Right lobe of liver (tissue), 6 donors: ENCODE data around the gene RAD50. TPM values are rescaled to one million over a fixed set of nuclear protein-coding genes. Genes with fewer than 3 reads are reported as not detected.

Experiments
- ATAC-seq, 4 donors: fragments of 200-7000 bp; cut with Tn5 transposase; one replicate each; pipeline ENCODE4 v1.9.1; 2020; ENCODE audit warnings: mild to moderate bottlenecking in 4 of 4, moderate library complexity in 4 of 4
- DNase-seq, 3 donors: peaks; one replicate each; pipeline ENCODE4 v3.0.0-alpha.2; 2020
- H3K27ac ChIP-seq, 3 donors: fragments of 200-600 bp; one replicate each; pipeline ENCODE4 v1.8.0; 2022
- H3K27me3 ChIP-seq, 2 donors: fragments of 200-600 bp; one replicate each; pipeline ENCODE4 v1.8.0; 2022
- H3K36me3 ChIP-seq, 4 donors: fragments of 200-600 bp; sonication (generic) in 1 of 4; one replicate each; pipeline versions ENCODE4 v1.5.1 to v1.8.0; 2017 to 2022; ENCODE audit warnings: control low read depth in 1 of 4
- H3K4me1 ChIP-seq, 4 donors: fragments of 200-600 bp; sonication (generic) in 1 of 4; one replicate each; pipeline versions ENCODE4 v1.5.1 to v1.8.0; 2017 to 2022; ENCODE audit warnings: control low read depth in 1 of 4
- H3K4me3 ChIP-seq, 3 donors: fragments of 200-600 bp; one replicate each; pipeline ENCODE4 v1.8.0; 2022
- H3K9me3 ChIP-seq, 4 donors: fragments of 200-600 bp; sonication (generic) in 1 of 4; one replicate each; pipeline versions ENCODE4 v1.5.1 to v1.8.0; 2017 to 2022; ENCODE audit warnings: control low read depth in 1 of 4
- POLR2A ChIP-seq: fragments of 450-650 bp; IDR thresholded peaks from one replicate; pipeline ENCODE4 v1.6.1; 2017; ENCODE audit warnings: antibody characterized with exemption, mild to moderate bottlenecking
- WGBS: methylation state at CpG from one replicate; pipeline ENCODE4 v1.1.6; 2018; ENCODE audit warnings: low coverage, low lambda C conversion rate; ENCODE audit not compliant: insufficient coverage; ENCODE audit errors: missing lambda C conversion rate; 5-methylcytosine and 5-hydroxymethylcytosine counted together
- intact Hi-C, 2 donors: fragments of 100-400 bp; cut with DNase I; formaldehyde crosslinking; loops; one replicate each; pipeline versions ENCODE4 v1.11.2 to v1.14.1; 2022
- total RNA-seq, 6 experiments: library from RNA; depleted of rRNA in 2 of 6; stranded (reverse); fragments of >200 nt in 2 of 6; fragmentation: NEBNext Ultra II Directional in 3 of 6; extraction: Animal tissue kit (Norgen Biotek cat#: 25700) in 3 of 6; gene quantifications; one replicate each; pipeline versions ENCODE4 v1.1.0 to v1.2.4, GENCODE V29; 2016 to 2023
- TF ChIP-seq, protein P1 (sequence below), 4 donors: fragments of 200-600 bp in 3 of 4; fragments of 450-650 bp in 1 of 4; IDR thresholded peaks; one replicate each; pipeline versions ENCODE4 v1.5.1 to v1.8.0; 2016 to 2022; ENCODE audit warnings: antibody characterized with exemption in 4 of 4, mild to moderate bottlenecking in 2 of 4
- donor health status: DM: no; HTN: yes; CAD: no.
- donor health status: DM: no; HTN: no; CAD: no.
- donor health status: DM: no; HTN: no; CAD: no.
- donor health status: DM: no; HTN: yes; CAD: no.
- donor health status: DM: no; HTN: yes; CAD: no.

Gene RAD50
- total RNA-seq, 6 experiments from 2014 or later = 14.1 to 27.7 (median 17.9) TPM

DNA sequence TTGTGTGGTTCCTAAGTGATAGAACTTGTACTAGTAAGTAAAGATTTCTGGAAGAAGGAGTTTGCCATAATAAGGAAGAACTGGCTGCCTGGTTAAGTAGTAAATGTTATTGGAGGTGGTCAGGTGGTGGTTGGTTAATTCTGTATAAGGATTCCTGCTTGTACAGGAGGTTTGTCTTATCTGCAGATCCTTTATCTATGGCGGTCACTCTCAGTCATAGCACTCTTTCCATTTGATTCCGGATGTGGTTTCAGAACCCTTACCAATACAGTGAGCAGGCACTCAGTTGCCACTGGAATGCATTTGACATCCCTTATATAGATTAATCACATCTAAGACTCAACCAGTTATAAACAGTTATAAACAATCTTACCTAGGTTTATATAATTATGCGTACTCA is 50.3 kb downstream of the RAD50 start:
- Histone ChIP-seq H3K4me1 (no peaks in the 10 kb centered on the region), H3K27me3 (no peaks in the 10 kb centered on the region), H3K9me3 (no peaks in the 10 kb centered on the region), H3K27ac (no peak overlapping the region), H3K36me3 (peaks cover 5 to 60% (median 22%) of the 10 kb centered on the region in 4 donors), H3K4me3 (no peak overlapping the region)
- no peak for DNase-seq
- no peak for ATAC-seq
- intact Hi-C loops = no loop called here
- 100% methylated on average over 3 of the region's 3 CpGs for WGBS
- TF ChIP-seq, protein P1, sequence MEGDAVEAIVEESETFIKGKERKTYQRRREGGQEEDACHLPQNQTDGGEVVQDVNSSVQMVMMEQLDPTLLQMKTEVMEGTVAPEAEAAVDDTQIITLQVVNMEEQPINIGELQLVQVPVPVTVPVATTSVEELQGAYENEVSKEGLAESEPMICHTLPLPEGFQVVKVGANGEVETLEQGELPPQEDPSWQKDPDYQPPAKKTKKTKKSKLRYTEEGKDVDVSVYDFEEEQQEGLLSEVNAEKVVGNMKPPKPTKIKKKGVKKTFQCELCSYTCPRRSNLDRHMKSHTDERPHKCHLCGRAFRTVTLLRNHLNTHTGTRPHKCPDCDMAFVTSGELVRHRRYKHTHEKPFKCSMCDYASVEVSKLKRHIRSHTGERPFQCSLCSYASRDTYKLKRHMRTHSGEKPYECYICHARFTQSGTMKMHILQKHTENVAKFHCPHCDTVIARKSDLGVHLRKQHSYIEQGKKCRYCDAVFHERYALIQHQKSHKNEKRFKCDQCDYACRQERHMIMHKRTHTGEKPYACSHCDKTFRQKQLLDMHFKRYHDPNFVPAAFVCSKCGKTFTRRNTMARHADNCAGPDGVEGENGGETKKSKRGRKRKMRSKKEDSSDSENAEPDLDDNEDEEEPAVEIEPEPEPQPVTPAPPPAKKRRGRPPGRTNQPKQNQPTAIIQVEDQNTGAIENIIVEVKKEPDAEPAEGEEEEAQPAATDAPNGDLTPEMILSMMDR (IDR thresholded peaks at IDR 0.05) = no peak
- no peak for TF ChIP-seq POLR2A

DNA sequence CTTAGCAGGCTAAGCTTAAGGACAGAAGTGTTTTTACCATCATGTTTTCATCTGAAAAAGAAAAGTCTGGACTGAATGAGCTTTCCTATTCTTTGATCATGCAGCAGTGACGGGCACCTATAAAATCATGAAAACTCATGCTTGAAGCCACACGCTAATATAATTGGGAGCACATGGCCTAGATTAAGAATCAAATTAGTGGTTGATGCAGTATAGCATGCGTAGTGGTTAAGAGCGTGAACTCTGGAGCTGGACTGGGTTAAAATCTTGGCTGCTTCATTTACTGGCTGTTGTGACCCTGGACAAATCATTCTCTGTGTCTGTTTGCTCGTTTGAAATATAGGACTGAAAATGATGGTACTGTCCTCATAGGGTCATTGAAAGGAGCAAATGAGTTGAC is 51.3 kb downstream of the RAD50 start:
- TF ChIP-seq POLR2A = no peak
- TF ChIP-seq, protein P1 (IDR thresholded peaks at IDR 0.05) = no peak
- peaks cover 5 to 54% (median 22%) of the 10 kb centered on the region in 4 donors for H3K36me3 ChIP-seq
- ATAC-seq = no peak

DNA sequence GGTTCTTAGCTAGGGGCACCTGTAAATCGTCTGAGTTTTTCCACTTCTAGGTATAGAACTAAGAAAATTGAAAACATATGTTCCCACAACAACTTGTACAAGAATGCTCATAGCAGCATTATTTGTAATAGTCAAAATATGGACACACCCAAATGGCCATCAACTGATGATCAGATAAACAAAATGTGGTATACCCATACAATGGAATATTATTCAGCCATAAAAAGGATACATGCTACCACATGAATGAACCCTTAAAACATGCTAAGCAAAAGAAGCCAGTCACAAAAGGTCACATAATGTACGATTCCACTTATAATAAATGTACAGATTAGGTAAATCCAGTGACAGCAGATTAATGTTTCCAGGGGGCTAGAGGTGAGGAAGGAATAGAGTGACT is 55.2 kb downstream of the RAD50 start:
- TF ChIP-seq, protein P1 (IDR thresholded peaks at IDR 0.05) = no peak
- TF ChIP-seq POLR2A = no peak
- no peaks in the 10 kb centered on the region for H3K9me3 ChIP-seq
- no peak overlapping the region for H3K4me3 ChIP-seq
- ATAC-seq (no peak), DNase-seq (no peak)
- 94% methylated on average over 2 of the region's 2 CpGs for WGBS
- no peaks in the 10 kb centered on the region for H3K4me1 ChIP-seq
- H3K27ac ChIP-seq = no peak overlapping the region
- no peaks in the 10 kb centered on the region for H3K27me3 ChIP-seq
- intact Hi-C loops = no loop called here
- peaks cover 0 to 54% (median 17%) of the 10 kb centered on the region in 4 donors for H3K36me3 ChIP-seq

More for the DNA sequence above, 51.3 kb downstream of the RAD50 start:
- intact Hi-C loops = no loop called here
- WGBS = 85% methylated on average over 5 of the region's 5 CpGs
- H3K4me3 ChIP-seq = no peak overlapping the region
- H3K9me3 ChIP-seq = no peaks in the 10 kb centered on the region
- no peak overlapping the region for H3K27ac ChIP-seq
- DNase-seq = no peak
- H3K27me3 ChIP-seq = no peaks in the 10 kb centered on the region
- no peaks in the 10 kb centered on the region for H3K4me1 ChIP-seq

DNA sequence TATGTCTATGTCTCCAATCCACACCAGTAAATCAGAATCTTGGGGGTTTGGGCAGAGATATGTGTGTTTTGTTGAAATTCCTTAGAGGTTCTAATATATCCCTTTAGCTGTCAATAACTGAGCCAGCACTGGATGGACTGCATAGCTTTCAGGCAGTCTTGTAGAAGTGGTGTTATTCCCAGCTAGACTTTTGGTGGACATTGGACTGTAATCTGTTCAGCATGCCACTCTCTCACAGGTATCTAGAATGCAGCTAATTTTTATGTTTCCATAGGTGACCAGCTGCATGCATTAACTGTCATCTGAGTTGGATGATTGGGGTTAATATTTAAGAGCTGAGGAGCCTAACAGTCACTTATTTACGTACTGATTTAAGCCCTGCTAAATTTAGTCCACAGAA is 56.1 kb downstream of the RAD50 start:
- H3K4me1 ChIP-seq = no peaks in the 10 kb centered on the region
- H3K4me3 ChIP-seq = no peak overlapping the region
- ATAC-seq (no peak), DNase-seq (no peak)
- no peak for TF ChIP-seq POLR2A
- TF ChIP-seq, protein P1 (IDR thresholded peaks at IDR 0.05) = no peak
- no peak overlapping the region for H3K27ac ChIP-seq
- H3K9me3 ChIP-seq = no peaks in the 10 kb centered on the region
- WGBS = 82% methylated on average over 1 of the region's 1 CpG
- intact Hi-C loops = no loop called here
- peaks cover 0 to 59% (median 15%) of the 10 kb centered on the region in 4 donors for H3K36me3 ChIP-seq
- H3K27me3 ChIP-seq = no peaks in the 10 kb centered on the region

DNA sequence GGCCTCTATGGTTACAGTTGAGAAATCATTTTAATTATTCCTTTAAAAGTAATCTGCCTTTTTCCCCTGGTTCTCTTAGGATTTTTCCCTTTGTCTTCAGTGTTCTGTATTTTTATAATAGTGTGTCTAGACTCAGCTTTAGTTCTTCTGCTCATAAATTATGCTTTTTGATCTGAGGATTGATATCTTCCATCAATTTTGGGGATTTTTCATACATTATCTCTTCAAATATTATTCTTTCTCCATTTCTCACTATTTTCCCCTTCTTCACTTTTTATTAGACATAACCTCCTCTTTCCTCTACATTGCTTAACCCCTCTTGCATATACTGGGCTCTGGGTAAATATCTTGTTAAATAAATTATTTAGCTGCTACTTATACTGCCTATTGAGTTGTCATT is 64.9 kb downstream of the RAD50 start:
- Histone ChIP-seq H3K4me3 (no peak overlapping the region), H3K4me1 (peaks cover 0 to 15% (median 0%) of the 10 kb centered on the region in 4 donors), H3K27me3 (no peaks in the 10 kb centered on the region), H3K9me3 (no peaks in the 10 kb centered on the region), H3K36me3 (peaks cover 0 to 25% (median 6%) of the 10 kb centered on the region in 4 donors), H3K27ac (no peak overlapping the region)
- TF ChIP-seq, protein P1 (IDR thresholded peaks at IDR 0.05) = no peak
- no peak for TF ChIP-seq POLR2A
- DNase-seq (no peak), ATAC-seq (no peak)
- intact Hi-C loops = no loop called here
